Osteoblast (primary cell): ENCODE data around the gene POGLUT3. TPM values are rescaled to one million over a fixed set of nuclear protein-coding genes. Genes with fewer than 3 reads are reported as not detected.

ENCODE experiments used
- DNase-seq: peaks from one replicate; pipeline ENCODE4 v3.0.0; 2011; ENCODE audit warnings: low spot score, mixed read lengths; ENCODE audit not compliant: insufficient read length; ENCODE audit errors: missing footprints
- H2AFZ ChIP-seq: 2 replicates; pipeline ENCODE4 v1.6.0; 2011; ENCODE audit warnings: mild to moderate bottlenecking, low read length
- H3K27ac ChIP-seq: 2 replicates; pipeline ENCODE4 v1.5.1; 2011; ENCODE audit warnings: mild to moderate bottlenecking, low read depth, low read length, moderate library complexity
- H3K27me3 ChIP-seq: 2 replicates; pipeline ENCODE4 v1.6.0; 2012; ENCODE audit warnings: mild to moderate bottlenecking, control low read depth, inconsistent platforms, low read length, moderate library complexity; ENCODE audit not compliant: insufficient read depth
- H3K36me3 ChIP-seq: 2 replicates; pipeline ENCODE4 v1.5.1; 2011; ENCODE audit warnings: mild to moderate bottlenecking, low read length, control low read depth, moderate library complexity; ENCODE audit not compliant: insufficient read depth
- H3K4me1 ChIP-seq: 2 replicates; pipeline ENCODE4 v1.5.1; 2011; ENCODE audit warnings: mild to moderate bottlenecking, low read length, control low read depth, moderate library complexity; ENCODE audit not compliant: insufficient read depth
- H3K4me2 ChIP-seq: 2 replicates; pipeline ENCODE4 v1.6.0; 2011; ENCODE audit warnings: mild to moderate bottlenecking, low read length; ENCODE audit not compliant: insufficient read depth
- H3K4me3 ChIP-seq: fragments of 200-600 bp; sonication (generic); 3 replicates; pipeline ENCODE4 v1.5.1; 2012; ENCODE audit warnings: mild to moderate bottlenecking, low read length, inconsistent platforms; ENCODE audit not compliant: insufficient read depth
- H3K79me2 ChIP-seq: 2 replicates; pipeline ENCODE4 v1.6.0; 2012; ENCODE audit warnings: mild to moderate bottlenecking, low read length, control low read depth, inconsistent platforms; ENCODE audit not compliant: insufficient read depth
- H3K9me3 ChIP-seq: 2 replicates; pipeline ENCODE4 v1.5.1; 2011; ENCODE audit warnings: low read depth, low read length, control low read depth
- H4K20me1 ChIP-seq: 2 replicates; pipeline ENCODE4 v1.6.0; 2012; ENCODE audit warnings: mild to moderate bottlenecking, low read length, control low read depth; ENCODE audit not compliant: insufficient read depth
- total RNA-seq: library from RNA; depleted of rRNA; stranded (reverse); fragments of >200 nt; gene quantifications from 2 replicates; pipeline ENCODE4 v1.2.3, GENCODE V29; 2012
- TF ChIP-seq, protein P1 (sequence below): IDR thresholded peaks from 2 replicates; pipeline ENCODE4 v1.5.1; 2011; ENCODE audit warnings: mild to moderate bottlenecking, low read depth, low read length, moderate library complexity; ENCODE audit errors: extremely low read depth

POGLUT3 gene
- total RNA-seq, 1 donor = 29.0 TPM

GRCh38 chr11:108516125-108516524 lies 17.9 kb upstream of the POGLUT3 start:
- Histone ChIP-seq H3K27ac (no peak overlapping the region), H4K20me1 (no peaks in the 10 kb centered on the region), H3K4me2 (no peak overlapping the region), H2AFZ (no peak overlapping the region), H3K36me3 (no peaks in the 10 kb centered on the region), H3K4me1 (peaks cover 7% of the 10 kb centered on the region), H3K9me3 (no peaks in the 10 kb centered on the region), H3K4me3 (no peak overlapping the region), H3K27me3 (no peaks in the 10 kb centered on the region), H3K79me2 (no peaks in the 10 kb centered on the region)
- TF ChIP-seq, protein P1, sequence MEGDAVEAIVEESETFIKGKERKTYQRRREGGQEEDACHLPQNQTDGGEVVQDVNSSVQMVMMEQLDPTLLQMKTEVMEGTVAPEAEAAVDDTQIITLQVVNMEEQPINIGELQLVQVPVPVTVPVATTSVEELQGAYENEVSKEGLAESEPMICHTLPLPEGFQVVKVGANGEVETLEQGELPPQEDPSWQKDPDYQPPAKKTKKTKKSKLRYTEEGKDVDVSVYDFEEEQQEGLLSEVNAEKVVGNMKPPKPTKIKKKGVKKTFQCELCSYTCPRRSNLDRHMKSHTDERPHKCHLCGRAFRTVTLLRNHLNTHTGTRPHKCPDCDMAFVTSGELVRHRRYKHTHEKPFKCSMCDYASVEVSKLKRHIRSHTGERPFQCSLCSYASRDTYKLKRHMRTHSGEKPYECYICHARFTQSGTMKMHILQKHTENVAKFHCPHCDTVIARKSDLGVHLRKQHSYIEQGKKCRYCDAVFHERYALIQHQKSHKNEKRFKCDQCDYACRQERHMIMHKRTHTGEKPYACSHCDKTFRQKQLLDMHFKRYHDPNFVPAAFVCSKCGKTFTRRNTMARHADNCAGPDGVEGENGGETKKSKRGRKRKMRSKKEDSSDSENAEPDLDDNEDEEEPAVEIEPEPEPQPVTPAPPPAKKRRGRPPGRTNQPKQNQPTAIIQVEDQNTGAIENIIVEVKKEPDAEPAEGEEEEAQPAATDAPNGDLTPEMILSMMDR = no peak
- no peak for DNase-seq

DNA sequence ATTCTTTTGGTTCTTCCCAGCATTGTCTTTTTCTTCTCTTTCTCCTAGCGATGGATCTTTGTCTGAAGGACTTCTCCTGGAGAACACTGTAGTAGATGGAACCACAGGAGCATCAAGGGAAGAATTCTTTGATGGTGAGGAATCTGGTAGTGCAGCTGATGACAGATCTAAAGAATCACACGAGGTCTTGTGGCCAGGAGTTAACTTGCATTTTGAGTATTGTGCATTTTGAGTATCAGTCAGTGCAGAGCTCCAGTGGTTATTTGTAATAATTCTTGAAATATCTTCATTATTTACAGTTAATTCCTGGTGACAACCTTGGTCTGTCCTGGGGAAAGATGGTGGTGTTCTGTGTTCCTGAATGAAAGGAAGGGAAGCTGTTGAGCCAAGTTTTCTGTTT lies 14.5 kb upstream of the POGLUT3 start:
- no peaks in the 10 kb centered on the region for H3K79me2 ChIP-seq
- peaks cover 7% of the 10 kb centered on the region for H3K4me1 ChIP-seq
- H3K4me3 ChIP-seq = no peak overlapping the region
- H4K20me1 ChIP-seq = no peaks in the 10 kb centered on the region
- TF ChIP-seq, protein P1 = no peak
- no peak overlapping the region for H2AFZ ChIP-seq
- DNase-seq = no peak
- H3K4me2 ChIP-seq = no peak overlapping the region
- H3K27me3 ChIP-seq = no peaks in the 10 kb centered on the region
- no peaks in the 10 kb centered on the region for H3K36me3 ChIP-seq
- H3K27ac ChIP-seq = no peak overlapping the region
- H3K9me3 ChIP-seq = no peaks in the 10 kb centered on the region

DNA sequence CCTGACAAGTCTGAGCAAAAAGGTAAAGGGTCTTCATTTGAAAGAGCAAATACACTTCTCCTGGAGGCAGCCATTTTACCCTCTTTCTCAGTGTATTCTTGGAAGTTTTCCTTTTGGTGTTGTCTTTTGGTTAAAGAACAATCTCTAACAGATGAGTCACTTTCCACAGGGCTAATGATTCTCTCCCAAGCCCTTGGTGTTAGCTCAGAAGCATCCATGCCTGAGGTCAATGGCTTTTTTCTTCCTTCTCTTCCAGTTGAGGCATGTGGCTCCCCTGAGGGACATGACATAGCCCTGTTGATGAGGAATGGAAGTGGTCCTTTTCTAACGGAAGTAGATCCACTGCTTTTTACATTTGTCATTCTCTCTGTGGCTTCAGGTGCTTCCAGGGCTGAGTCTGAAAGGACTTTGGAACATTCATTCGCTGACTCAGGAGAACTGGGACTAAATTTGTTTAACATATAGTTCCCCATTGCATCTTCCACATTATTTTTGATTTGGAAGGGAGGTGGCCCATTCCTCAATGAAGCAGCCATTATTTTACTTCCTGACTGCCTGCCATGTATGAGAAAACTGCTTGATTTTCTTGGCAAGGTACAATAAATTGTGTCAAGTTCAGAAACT lies 13.8 kb upstream of the POGLUT3 start:
- TF ChIP-seq, protein P1 = no peak
- Histone ChIP-seq H3K4me3 (no peak overlapping the region), H3K4me2 (no peak overlapping the region), H3K36me3 (no peaks in the 10 kb centered on the region), H3K79me2 (no peaks in the 10 kb centered on the region), H3K9me3 (no peaks in the 10 kb centered on the region), H4K20me1 (no peaks in the 10 kb centered on the region), H3K4me1 (peaks cover 7% of the 10 kb centered on the region), H2AFZ (peak overlapping the region; percentile 73), H3K27ac (no peak overlapping the region), H3K27me3 (no peaks in the 10 kb centered on the region)
- peak; percentile 87 for DNase-seq

GRCh38 chr11:108508653-108509593 lies 10.7 kb upstream of the POGLUT3 start:
- H3K27me3 ChIP-seq = no peaks in the 10 kb centered on the region
- no peaks in the 10 kb centered on the region for H3K9me3 ChIP-seq
- H3K4me1 ChIP-seq = peaks cover 7% of the 10 kb centered on the region
- H3K4me2 ChIP-seq = no peak overlapping the region
- no peak overlapping the region for H3K27ac ChIP-seq
- H3K36me3 ChIP-seq = no peaks in the 10 kb centered on the region
- no peaks in the 10 kb centered on the region for H4K20me1 ChIP-seq
- no peak overlapping the region for H3K4me3 ChIP-seq
- H2AFZ ChIP-seq = no peak overlapping the region
- TF ChIP-seq, protein P1 = no peak
- H3K79me2 ChIP-seq = no peaks in the 10 kb centered on the region
- no peak for DNase-seq
